ENCODE data around the gene INPP4A.

Gene INPP4A

GRCh38 chr2:98541906-98542305 is 97.2 kb downstream of the INPP4A start:
- no peak overlapping the region for H3K27ac ChIP-seq
- DNase-seq (ENCODE audit: low read depth, low spot score), result no peak
- no peaks in the 10 kb centered on the region for H3K9me3 ChIP-seq (ENCODE audit: low read depth, low read length)
- no peak overlapping the region for H3K4me3 ChIP-seq
- TF ChIP-seq EZH2 (IDR thresholded peaks at IDR 0.05) (no peak), FOXP2 (optimal IDR thresholded peaks at IDR 0.05; ENCODE audit: control extremely low read depth, extremely low read length, insufficient read depth) (no peak), POLR2AphosphoS5 (IDR thresholded peaks at IDR 0.05; ENCODE audit: borderline replicate concordance, low read depth, low read length) (no peak)
- H3K36me3 ChIP-seq (ENCODE audit: insufficient read depth, low read length), result peaks cover 5% of the 10 kb centered on the region; the same call in 1 of the 2 replicates
- H3K9ac ChIP-seq (ENCODE audit: insufficient read length), result no peak overlapping the region

GRCh38 chr2:98543214-98543613 is 98.6 kb downstream of the INPP4A start:
- Histone ChIP-seq H3K9ac (ENCODE audit: insufficient read length) (no peak overlapping the region), H3K27ac (no peak overlapping the region), H3K36me3 (ENCODE audit: insufficient read depth, low read length) (peaks cover 2% of the 10 kb centered on the region; the same call in 1 of the 2 replicates), H3K9me3 (ENCODE audit: low read depth, low read length) (no peaks in the 10 kb centered on the region), H3K4me3 (no peak overlapping the region)
- TF ChIP-seq EZH2 (IDR thresholded peaks at IDR 0.05) (no peak), POLR2AphosphoS5 (IDR thresholded peaks at IDR 0.05; ENCODE audit: borderline replicate concordance, low read depth, low read length) (no peak), FOXP2 (optimal IDR thresholded peaks at IDR 0.05; ENCODE audit: control extremely low read depth, extremely low read length, insufficient read depth) (no peak)
- DNase-seq (ENCODE audit: low read depth, low spot score), result no peak

- no peak for TF ChIP-seq FOXP2 (optimal IDR thresholded peaks at IDR 0.05; ENCODE audit: control extremely low read depth, extremely low read length, insufficient read depth)
- TF ChIP-seq EZH2 (IDR thresholded peaks at IDR 0.05), result no peak
- TF ChIP-seq POLR2AphosphoS5 (IDR thresholded peaks at IDR 0.05; ENCODE audit: borderline replicate concordance, low read depth, low read length), result no peak
- Histone ChIP-seq H3K9ac (ENCODE audit: insufficient read length) (no peak overlapping the region), H3K27ac (no peak overlapping the region), H3K9me3 (ENCODE audit: low read depth, low read length) (no peaks in the 10 kb centered on the region), H3K36me3 (ENCODE audit: insufficient read depth, low read length) (no peaks in the 10 kb centered on the region; the same call in 1 of the 2 replicates), H3K4me3 (no peak overlapping the region)
- DNase-seq (ENCODE audit: low read depth, low spot score), result no peak
These were observed 99.2 kb downstream of the INPP4A start for GRCh38 chr2:98543842-98544241.

GRCh38 chr2:98545591-98545990 is 100.9 kb downstream of the INPP4A start:
- Histone ChIP-seq H3K36me3 (ENCODE audit: insufficient read depth, low read length) (no peaks in the 10 kb centered on the region; the same call in 1 of the 2 replicates), H3K9me3 (ENCODE audit: low read depth, low read length) (no peaks in the 10 kb centered on the region), H3K27ac (no peak overlapping the region), H3K4me3 (no peak overlapping the region), H3K9ac (ENCODE audit: insufficient read length) (no peak overlapping the region)
- DNase-seq (ENCODE audit: low read depth, low spot score), result no peak
- TF ChIP-seq FOXP2 (optimal IDR thresholded peaks at IDR 0.05; ENCODE audit: control extremely low read depth, extremely low read length, insufficient read depth) (no peak), POLR2AphosphoS5 (IDR thresholded peaks at IDR 0.05; ENCODE audit: borderline replicate concordance, low read depth, low read length) (no peak), EZH2 (IDR thresholded peaks at IDR 0.05) (no peak)

- Histone ChIP-seq H3K9ac (ENCODE audit: insufficient read length) (no peak overlapping the region), H3K4me3 (no peak overlapping the region), H3K36me3 (ENCODE audit: insufficient read depth, low read length) (no peaks in the 10 kb centered on the region; the same call in 1 of the 2 replicates), H3K27ac (no peak overlapping the region), H3K9me3 (ENCODE audit: low read depth, low read length) (no peaks in the 10 kb centered on the region)
- no peak for DNase-seq (ENCODE audit: low read depth, low spot score)
- TF ChIP-seq POLR2AphosphoS5 (IDR thresholded peaks at IDR 0.05; ENCODE audit: borderline replicate concordance, low read depth, low read length) (no peak), EZH2 (IDR thresholded peaks at IDR 0.05) (no peak), FOXP2 (optimal IDR thresholded peaks at IDR 0.05; ENCODE audit: control extremely low read depth, extremely low read length, insufficient read depth) (no peak)
These were observed 101.5 kb downstream of the INPP4A start for GRCh38 chr2:98546186-98546585.

- Histone ChIP-seq H3K9me3 (ENCODE audit: low read depth, low read length) (no peaks in the 10 kb centered on the region), H3K36me3 (ENCODE audit: insufficient read depth, low read length) (no peaks in the 10 kb centered on the region; the same call in 1 of the 2 replicates), H3K27ac (no peak overlapping the region), H3K9ac (ENCODE audit: insufficient read length) (no peak overlapping the region), H3K4me3 (no peak overlapping the region)
- DNase-seq (ENCODE audit: low read depth, low spot score), result no peak
- TF ChIP-seq POLR2AphosphoS5 (IDR thresholded peaks at IDR 0.05; ENCODE audit: borderline replicate concordance, low read depth, low read length), result no peak
- no peak for TF ChIP-seq FOXP2 (optimal IDR thresholded peaks at IDR 0.05; ENCODE audit: control extremely low read depth, extremely low read length, insufficient read depth)
- no peak for TF ChIP-seq EZH2 (IDR thresholded peaks at IDR 0.05)
These were observed 102.6 kb downstream of the INPP4A start for GRCh38 chr2:98547092-98547790.

GRCh38 chr2:98548920-98549818 is 104.5 kb downstream of the INPP4A start:
- Histone ChIP-seq H3K27ac (no peak overlapping the region), H3K9me3 (ENCODE audit: low read depth, low read length) (no peaks in the 10 kb centered on the region), H3K36me3 (ENCODE audit: insufficient read depth, low read length) (peaks cover 6% of the 10 kb centered on the region; the same call in 1 of the 2 replicates), H3K4me3 (no peak overlapping the region), H3K9ac (ENCODE audit: insufficient read length) (no peak overlapping the region)
- TF ChIP-seq POLR2AphosphoS5 (IDR thresholded peaks at IDR 0.05; ENCODE audit: borderline replicate concordance, low read depth, low read length), result no peak
- no peak for TF ChIP-seq FOXP2 (optimal IDR thresholded peaks at IDR 0.05; ENCODE audit: control extremely low read depth, extremely low read length, insufficient read depth)
- TF ChIP-seq EZH2 (IDR thresholded peaks at IDR 0.05), result no peak
- DNase-seq (ENCODE audit: low read depth, low spot score), result no peak

- Histone ChIP-seq H3K27ac (no peak overlapping the region), H3K9ac (ENCODE audit: insufficient read length) (no peak overlapping the region), H3K4me3 (no peak overlapping the region), H3K9me3 (ENCODE audit: low read depth, low read length) (no peaks in the 10 kb centered on the region), H3K36me3 (ENCODE audit: insufficient read depth, low read length) (peaks cover 6% of the 10 kb centered on the region; the same call in 1 of the 2 replicates)
- DNase-seq (ENCODE audit: low read depth, low spot score), result no peak
- no peak for TF ChIP-seq POLR2AphosphoS5 (IDR thresholded peaks at IDR 0.05; ENCODE audit: borderline replicate concordance, low read depth, low read length)
- no peak for TF ChIP-seq EZH2 (IDR thresholded peaks at IDR 0.05)
- no peak for TF ChIP-seq FOXP2 (optimal IDR thresholded peaks at IDR 0.05; ENCODE audit: control extremely low read depth, extremely low read length, insufficient read depth)
These were observed 105.5 kb downstream of the INPP4A start for GRCh38 chr2:98550165-98550564.
